Liver (tissue), 9 donors: ENCODE data around the gene RPL10A. TPM values are rescaled to one million over a fixed set of nuclear protein-coding genes. Genes with fewer than 3 reads are reported as not detected.
"Not testable (repeated sequence)": the region's sequence is repeated elsewhere in the genome, so short reads cannot be mapped to it uniquely, and the experiment has no call there.

Experiments
- DNase-seq: peaks from one replicate; pipeline ENCODE4 v3.0.0-alpha.2; 2017; ENCODE audit warnings: low spot score
- H3K27ac ChIP-seq, 2 donors: one replicate each; pipeline ENCODE4 v1.7.0; 2013; ENCODE audit warnings: inconsistent platforms in 2 of 2, low read length in 2 of 2, control low read depth in 1 of 2, low read depth in 1 of 2, mild to moderate bottlenecking in 1 of 2
- H3K27me3 ChIP-seq, 4 donors: one replicate each; pipeline versions ENCODE4 v1.6.1 to v1.7.0; 2013; ENCODE audit warnings: low read length in 3 of 4, inconsistent platforms in 1 of 4, mild to moderate bottlenecking in 1 of 4, moderate library complexity in 1 of 4; ENCODE audit not compliant: control insufficient read depth in 4 of 4, insufficient read depth in 4 of 4
- H3K36me3 ChIP-seq, 4 donors: one replicate each; pipeline versions ENCODE4 v1.6.1 to v1.7.0; 2013; ENCODE audit warnings: low read length in 3 of 4, mild to moderate bottlenecking in 3 of 4, low read depth in 1 of 4, moderate library complexity in 1 of 4; ENCODE audit not compliant: control insufficient read depth in 4 of 4, insufficient read depth in 3 of 4
- H3K4me1 ChIP-seq, 4 donors: one replicate each; pipeline versions ENCODE4 v1.6.1 to v1.7.0; 2013; ENCODE audit warnings: low read length in 3 of 4, mild to moderate bottlenecking in 3 of 4, moderate library complexity in 1 of 4; ENCODE audit not compliant: control insufficient read depth in 4 of 4, insufficient read depth in 4 of 4
- H3K4me3 ChIP-seq, 3 donors: one replicate each; pipeline versions ENCODE4 v1.6.1 to v1.7.0; 2013; ENCODE audit warnings: low read length in 3 of 3, control low read depth in 1 of 3, low read depth in 1 of 3, mild to moderate bottlenecking in 1 of 3
- H3K9ac ChIP-seq, 2 donors: one replicate each; pipeline ENCODE4 v1.7.0; 2013; ENCODE audit warnings: low read length in 2 of 2, mild to moderate bottlenecking in 2 of 2, moderate library complexity in 2 of 2, control low read depth in 1 of 2, low read depth in 1 of 2
- H3K9me3 ChIP-seq, 4 donors: one replicate each; pipeline versions ENCODE4 v1.6.1 to v1.7.0; 2013; ENCODE audit warnings: low read length in 3 of 4; ENCODE audit not compliant: control insufficient read depth in 4 of 4
- EGR1 ChIP-seq, 2 donors: IDR thresholded peaks; 2 replicates each; pipeline ENCODE4 v1.6.1; 2016 to 2018; ENCODE audit warnings: antibody characterized with exemption in 2 of 2, low read depth in 2 of 2
- FOXA2 ChIP-seq: IDR thresholded peaks from 2 replicates; pipeline ENCODE4 v1.6.1; 2016; ENCODE audit warnings: antibody characterized with exemption
- GABPA ChIP-seq, 2 donors: IDR thresholded peaks in 1 of 2; conservative IDR thresholded peaks in 1 of 2; 2 replicates each; pipeline ENCODE4 v1.6.1; 2016; ENCODE audit warnings: antibody characterized with exemption in 2 of 2, mild to moderate bottlenecking in 1 of 2, moderate library complexity in 1 of 2
- HNF4A ChIP-seq, 2 donors: conservative IDR thresholded peaks; 2 replicates each; pipeline ENCODE4 v1.6.1; 2016; ENCODE audit warnings: antibody characterized with exemption in 2 of 2, mild to moderate bottlenecking in 2 of 2
- JUND ChIP-seq, 2 donors: IDR thresholded peaks; 2 replicates each; pipeline ENCODE4 v1.6.1; 2016; ENCODE audit warnings: antibody characterized with exemption in 2 of 2
- NR2F2 ChIP-seq: IDR thresholded peaks from 2 replicates; pipeline ENCODE4 v1.6.1; 2016; ENCODE audit warnings: antibody characterized with exemption
- RAD21 ChIP-seq, 2 donors: IDR thresholded peaks; 2 replicates each; pipeline ENCODE4 v1.6.1; 2016; ENCODE audit warnings: antibody characterized with exemption in 2 of 2, mild to moderate bottlenecking in 2 of 2
- RXRA ChIP-seq, 2 donors: IDR thresholded peaks; 2 replicates each; pipeline ENCODE4 v1.6.1; 2017 to 2018; ENCODE audit warnings: antibody characterized with exemption in 2 of 2, mild to moderate bottlenecking in 1 of 2
- SP1 ChIP-seq: IDR thresholded peaks from 2 replicates; pipeline ENCODE4 v1.6.1; 2018; ENCODE audit warnings: antibody characterized with exemption, mild to moderate bottlenecking
- TAF1 ChIP-seq: conservative IDR thresholded peaks from 2 replicates; pipeline ENCODE4 v1.6.1; 2016; ENCODE audit warnings: antibody characterized with exemption, mild to moderate bottlenecking
- YY1 ChIP-seq: IDR thresholded peaks from 2 replicates; pipeline ENCODE4 v1.6.1; 2016; ENCODE audit warnings: antibody characterized with exemption, mild to moderate bottlenecking
- WGBS: extraction: QIAGEN DNeasy Blood & Tissue Kit; methylation state at CpG from one replicate; pipeline ENCODE4 v1.1.7; 2013; 5-methylcytosine and 5-hydroxymethylcytosine counted together
- polyA plus RNA-seq, 2 donors: library from polyadenylated mRNA; stranded (reverse) in 1 of 2; unstranded in 1 of 2; fragments of 200-250 nt in 1 of 2; fragments of >200 nt in 1 of 2; fragmentation: Nextera tagmentation in 1 of 2; extraction: Ambion mirVana in 1 of 2; gene quantifications; one replicate each; pipeline versions ENCODE4 v1.2.1 to v1.2.3, GENCODE V29; 2013 to 2015
- total RNA-seq, 2 donors: library from RNA; depleted of rRNA; stranded (reverse); fragments of >200 nt; gene quantifications; one replicate each; pipeline ENCODE4 v1.2.3, GENCODE V29; 2014
- TF ChIP-seq, protein P1 (sequence below): IDR thresholded peaks from 2 replicates; pipeline ENCODE4 v1.6.1; 2016; ENCODE audit warnings: antibody characterized with exemption, mild to moderate bottlenecking
- TF ChIP-seq, protein P2 (sequence below): IDR thresholded peaks from 2 replicates; pipeline ENCODE4 v1.6.1; 2016; ENCODE audit warnings: antibody characterized with exemption
- TF ChIP-seq, protein P3 (sequence below): fragments of 150-350 bp; IDR thresholded peaks from 2 replicates; pipeline ENCODE4 v1.5.1; 2017; ENCODE audit warnings: improper control_type of control experiment, low read depth, low read length; ENCODE audit not compliant: missing input control
- TF ChIP-seq, protein P4 (sequence below): IDR thresholded peaks from 2 replicates; pipeline ENCODE4 v1.6.1; 2016; ENCODE audit warnings: antibody characterized with exemption
- TF ChIP-seq, protein P5 (sequence below): IDR thresholded peaks from 2 replicates; pipeline ENCODE4 v1.6.1; 2016; ENCODE audit warnings: antibody characterized with exemption
- donor health status: healthy.
- donor health status: healthy.
- donor health status: healthy.
- donor health status: healthy.
- donor health status: healthy.

Gene RPL10A
- total and polyA plus RNA-seq, 4 donors, result 213 to 1,235 (median 528) TPM

DNA sequence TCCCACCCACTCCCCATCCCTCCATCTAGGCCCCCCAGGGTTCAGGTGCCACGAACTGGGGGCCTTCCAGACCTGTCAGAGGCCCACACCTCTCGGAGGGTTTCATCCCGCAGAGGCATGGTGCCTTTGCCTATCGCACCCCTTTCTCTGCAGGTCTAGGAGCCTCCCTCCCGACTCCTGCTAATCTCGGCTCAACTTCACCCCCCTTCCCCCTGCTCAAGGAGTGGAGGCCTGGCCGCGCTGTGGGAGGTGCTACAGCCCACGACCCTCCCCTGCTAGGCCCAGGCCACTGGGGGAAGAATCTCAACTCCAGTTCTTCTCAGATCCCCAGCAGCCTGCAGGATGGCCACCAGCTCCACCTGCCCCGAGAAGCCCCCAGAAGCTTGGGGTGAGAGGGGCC, 44.5 kb downstream of the RPL10A start, which contains the start of gene TULP1:
Gene TULP1 (minus strand): TSS at position 157 of the 400 bp plus-strand sequence. CDS start 38 bp downstream, at position 119.
- Histone ChIP-seq H3K9me3 (no peaks in the 10 kb centered on the region), H3K4me3 (no peak within 1 kb of the TSS), H3K27me3 (no peaks in the 10 kb centered on the region), H3K4me1 (no peaks in the 10 kb centered on the region), H3K36me3 (no peaks in the 10 kb centered on the region), H3K9ac (no peak within 1 kb of the TSS), H3K27ac (no peak within 1 kb of the TSS)
- TF ChIP-seq, protein P1, sequence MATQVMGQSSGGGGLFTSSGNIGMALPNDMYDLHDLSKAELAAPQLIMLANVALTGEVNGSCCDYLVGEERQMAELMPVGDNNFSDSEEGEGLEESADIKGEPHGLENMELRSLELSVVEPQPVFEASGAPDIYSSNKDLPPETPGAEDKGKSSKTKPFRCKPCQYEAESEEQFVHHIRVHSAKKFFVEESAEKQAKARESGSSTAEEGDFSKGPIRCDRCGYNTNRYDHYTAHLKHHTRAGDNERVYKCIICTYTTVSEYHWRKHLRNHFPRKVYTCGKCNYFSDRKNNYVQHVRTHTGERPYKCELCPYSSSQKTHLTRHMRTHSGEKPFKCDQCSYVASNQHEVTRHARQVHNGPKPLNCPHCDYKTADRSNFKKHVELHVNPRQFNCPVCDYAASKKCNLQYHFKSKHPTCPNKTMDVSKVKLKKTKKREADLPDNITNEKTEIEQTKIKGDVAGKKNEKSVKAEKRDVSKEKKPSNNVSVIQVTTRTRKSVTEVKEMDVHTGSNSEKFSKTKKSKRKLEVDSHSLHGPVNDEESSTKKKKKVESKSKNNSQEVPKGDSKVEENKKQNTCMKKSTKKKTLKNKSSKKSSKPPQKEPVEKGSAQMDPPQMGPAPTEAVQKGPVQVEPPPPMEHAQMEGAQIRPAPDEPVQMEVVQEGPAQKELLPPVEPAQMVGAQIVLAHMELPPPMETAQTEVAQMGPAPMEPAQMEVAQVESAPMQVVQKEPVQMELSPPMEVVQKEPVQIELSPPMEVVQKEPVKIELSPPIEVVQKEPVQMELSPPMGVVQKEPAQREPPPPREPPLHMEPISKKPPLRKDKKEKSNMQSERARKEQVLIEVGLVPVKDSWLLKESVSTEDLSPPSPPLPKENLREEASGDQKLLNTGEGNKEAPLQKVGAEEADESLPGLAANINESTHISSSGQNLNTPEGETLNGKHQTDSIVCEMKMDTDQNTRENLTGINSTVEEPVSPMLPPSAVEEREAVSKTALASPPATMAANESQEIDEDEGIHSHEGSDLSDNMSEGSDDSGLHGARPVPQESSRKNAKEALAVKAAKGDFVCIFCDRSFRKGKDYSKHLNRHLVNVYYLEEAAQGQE, result no peak
- TF ChIP-seq RAD21 (IDR thresholded peaks at IDR 0.05), result no peak
- TF ChIP-seq SP1, result no peak
- TF ChIP-seq FOXA2, result no peak
- TF ChIP-seq EGR1 (IDR thresholded peaks at IDR 0.05; ENCODE audit: low read depth in 2 of 2), result no peak
- no peak for TF ChIP-seq HNF4A (conservative IDR thresholded peaks at IDR 0.05)
- TF ChIP-seq, protein P2, sequence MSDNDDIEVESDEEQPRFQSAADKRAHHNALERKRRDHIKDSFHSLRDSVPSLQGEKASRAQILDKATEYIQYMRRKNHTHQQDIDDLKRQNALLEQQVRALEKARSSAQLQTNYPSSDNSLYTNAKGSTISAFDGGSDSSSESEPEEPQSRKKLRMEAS, result no peak
- TF ChIP-seq GABPA (IDR thresholded peaks at IDR 0.05 in 1 of 2, conservative IDR thresholded peaks at IDR 0.05 in 1 of 2), result no peak
- no peak for TF ChIP-seq JUND (IDR thresholded peaks at IDR 0.05)
- TF ChIP-seq, protein P3, sequence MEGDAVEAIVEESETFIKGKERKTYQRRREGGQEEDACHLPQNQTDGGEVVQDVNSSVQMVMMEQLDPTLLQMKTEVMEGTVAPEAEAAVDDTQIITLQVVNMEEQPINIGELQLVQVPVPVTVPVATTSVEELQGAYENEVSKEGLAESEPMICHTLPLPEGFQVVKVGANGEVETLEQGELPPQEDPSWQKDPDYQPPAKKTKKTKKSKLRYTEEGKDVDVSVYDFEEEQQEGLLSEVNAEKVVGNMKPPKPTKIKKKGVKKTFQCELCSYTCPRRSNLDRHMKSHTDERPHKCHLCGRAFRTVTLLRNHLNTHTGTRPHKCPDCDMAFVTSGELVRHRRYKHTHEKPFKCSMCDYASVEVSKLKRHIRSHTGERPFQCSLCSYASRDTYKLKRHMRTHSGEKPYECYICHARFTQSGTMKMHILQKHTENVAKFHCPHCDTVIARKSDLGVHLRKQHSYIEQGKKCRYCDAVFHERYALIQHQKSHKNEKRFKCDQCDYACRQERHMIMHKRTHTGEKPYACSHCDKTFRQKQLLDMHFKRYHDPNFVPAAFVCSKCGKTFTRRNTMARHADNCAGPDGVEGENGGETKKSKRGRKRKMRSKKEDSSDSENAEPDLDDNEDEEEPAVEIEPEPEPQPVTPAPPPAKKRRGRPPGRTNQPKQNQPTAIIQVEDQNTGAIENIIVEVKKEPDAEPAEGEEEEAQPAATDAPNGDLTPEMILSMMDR, result no peak
- TF ChIP-seq TAF1, result no peak
- no peak for TF ChIP-seq RXRA (IDR thresholded peaks at IDR 0.05)
- TF ChIP-seq, protein P4, sequence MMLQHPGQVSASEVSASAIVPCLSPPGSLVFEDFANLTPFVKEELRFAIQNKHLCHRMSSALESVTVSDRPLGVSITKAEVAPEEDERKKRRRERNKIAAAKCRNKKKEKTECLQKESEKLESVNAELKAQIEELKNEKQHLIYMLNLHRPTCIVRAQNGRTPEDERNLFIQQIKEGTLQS, result no peak
- TF ChIP-seq YY1, result no peak
- no peak for TF ChIP-seq NR2F2
- 86% methylated on average over 10 of the region's 10 CpGs for WGBS
- DNase-seq, result no peak

GRCh38 chr6:35514587-35514986, 46.4 kb downstream of the RPL10A start:
- Histone ChIP-seq H3K27me3 (no peaks in the 10 kb centered on the region), H3K9ac (no peak overlapping the region), H3K9me3 (no peaks in the 10 kb centered on the region), H3K4me1 (no peaks in the 10 kb centered on the region), H3K36me3 (no peaks in the 10 kb centered on the region), H3K4me3 (no peak overlapping the region), H3K27ac (no peak overlapping the region)
- no peak for DNase-seq
- no peak for TF ChIP-seq RAD21 (IDR thresholded peaks at IDR 0.05)
- TF ChIP-seq, protein P5, sequence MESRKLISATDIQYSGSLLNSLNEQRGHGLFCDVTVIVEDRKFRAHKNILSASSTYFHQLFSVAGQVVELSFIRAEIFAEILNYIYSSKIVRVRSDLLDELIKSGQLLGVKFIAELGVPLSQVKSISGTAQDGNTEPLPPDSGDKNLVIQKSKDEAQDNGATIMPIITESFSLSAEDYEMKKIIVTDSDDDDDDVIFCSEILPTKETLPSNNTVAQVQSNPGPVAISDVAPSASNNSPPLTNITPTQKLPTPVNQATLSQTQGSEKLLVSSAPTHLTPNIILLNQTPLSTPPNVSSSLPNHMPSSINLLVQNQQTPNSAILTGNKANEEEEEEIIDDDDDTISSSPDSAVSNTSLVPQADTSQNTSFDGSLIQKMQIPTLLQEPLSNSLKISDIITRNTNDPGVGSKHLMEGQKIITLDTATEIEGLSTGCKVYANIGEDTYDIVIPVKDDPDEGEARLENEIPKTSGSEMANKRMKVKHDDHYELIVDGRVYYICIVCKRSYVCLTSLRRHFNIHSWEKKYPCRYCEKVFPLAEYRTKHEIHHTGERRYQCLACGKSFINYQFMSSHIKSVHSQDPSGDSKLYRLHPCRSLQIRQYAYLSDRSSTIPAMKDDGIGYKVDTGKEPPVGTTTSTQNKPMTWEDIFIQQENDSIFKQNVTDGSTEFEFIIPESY, result no peak
- TF ChIP-seq NR2F2, result no peak
- WGBS, result 86% methylated on average over 4 of the region's 4 CpGs

GRCh38 chr6:35515939-35516338, 47.7 kb downstream of the RPL10A start:
- WGBS, result 88% methylated on average over 6 of the region's 6 CpGs
- H3K4me1 ChIP-seq, H3K9ac ChIP-seq, H3K27me3 ChIP-seq, DNase-seq, H3K4me3 ChIP-seq, H3K9me3 ChIP-seq, H3K36me3 ChIP-seq, H3K27ac ChIP-seq: not testable (repeated sequence)
